Loucy (cell line): ENCODE data around the gene FPGS.

Experiments
- H2AFZ ChIP-seq: fragments of 200-600 bp; sonication (generic); 2 replicates; pipeline ENCODE4 v1.6.0; 2016; ENCODE audit warnings: antibody characterized with exemption, mild to moderate bottlenecking, low read length, moderate library complexity
- H3F3A ChIP-seq: fragments of 200-600 bp; 2 replicates; pipeline ENCODE4 v1.6.0; 2016; ENCODE audit warnings: antibody characterized with exemption, low read depth, mild to moderate bottlenecking
- H3K27me3 ChIP-seq: fragments of 200-600 bp; sonication (generic); 2 replicates; pipeline ENCODE4 v1.6.1; 2014; ENCODE audit warnings: low read length, mild to moderate bottlenecking; ENCODE audit not compliant: insufficient read depth, poor library complexity, severe bottlenecking
- H3K36me3 ChIP-seq: fragments of 200-600 bp; sonication (generic); 2 replicates; pipeline ENCODE4 v1.6.1; 2016; ENCODE audit warnings: low read length; ENCODE audit not compliant: insufficient read depth
- H3K4me1 ChIP-seq: fragments of 200-600 bp; sonication (generic); 2 replicates; pipeline ENCODE4 v1.5.1; 2014; ENCODE audit warnings: low read length, mild to moderate bottlenecking; ENCODE audit not compliant: insufficient read depth, poor library complexity, severe bottlenecking
- H3K4me2 ChIP-seq: fragments of 200-600 bp; sonication (generic); 2 replicates; pipeline ENCODE4 v1.6.0; 2014; ENCODE audit warnings: antibody characterized with exemption, low read length, low read depth, mild to moderate bottlenecking; ENCODE audit not compliant: poor library complexity, severe bottlenecking
- H3K4me3 ChIP-seq: fragments of 200-600 bp; sonication (generic); 2 replicates; pipeline ENCODE4 v1.5.1; 2014; ENCODE audit warnings: low read length, mild to moderate bottlenecking, mixed read lengths; ENCODE audit not compliant: poor library complexity, severe bottlenecking
- H3K79me2 ChIP-seq: fragments of 200-600 bp; sonication (generic); 2 replicates; pipeline ENCODE4 v1.6.1; 2014; ENCODE audit warnings: low read length; ENCODE audit not compliant: insufficient read depth
- H3K9ac ChIP-seq: fragments of 200-600 bp; sonication (generic); 2 replicates; pipeline ENCODE4 v1.6.0; 2014; ENCODE audit warnings: mild to moderate bottlenecking, low read depth, low read length, moderate library complexity; ENCODE audit not compliant: poor library complexity, severe bottlenecking
- H3K9me2 ChIP-seq: fragments of 200-600 bp; sonication (generic); replicated peaks from 2 replicates; pipeline ENCODE4 v1.6.1; 2016; ENCODE audit warnings: low read depth, low read length, mixed read lengths
- H3K9me3 ChIP-seq: fragments of 200-600 bp; sonication (generic); 2 replicates; pipeline ENCODE4 v1.6.1; 2014; ENCODE audit warnings: mild to moderate bottlenecking, antibody characterized with exemption, low read length, low read depth; ENCODE audit not compliant: insufficient read depth
- H4K20me1 ChIP-seq: fragments of 200-600 bp; sonication (generic); 2 replicates; pipeline ENCODE4 v1.6.0; 2014; ENCODE audit warnings: antibody characterized with exemption, low read length, mild to moderate bottlenecking; ENCODE audit not compliant: insufficient read depth, poor library complexity, severe bottlenecking
- CTCF ChIP-seq: fragments of 200-600 bp; sonication (generic); conservative IDR thresholded peaks from 2 replicates; pipeline ENCODE4 v1.5.1; 2014; ENCODE audit warnings: mild to moderate bottlenecking, antibody characterized with exemption, low read length
- EZH2phosphoT487 ChIP-seq: fragments of 200-600 bp; IDR thresholded peaks from 2 replicates; pipeline ENCODE4 v1.6.1; 2018; ENCODE audit warnings: antibody characterized with exemption, mild to moderate bottlenecking, moderate library complexity, borderline replicate concordance

The FPGS gene

GRCh38 chr9:127814619-127815511, 12.2 kb downstream of the FPGS start:
- TF ChIP-seq CTCF, result no peak
- TF ChIP-seq EZH2phosphoT487, result no peak
- Histone ChIP-seq H3K79me2 (peaks cover 11% of the 10 kb centered on the region; the same call in 1 of the 2 replicates), H3K4me1 (no peaks in the 10 kb centered on the region), H2AFZ (no peak overlapping the region), H3K4me2 (no peak overlapping the region), H4K20me1 (no peaks in the 10 kb centered on the region), H3K9ac (no peak overlapping the region), H3F3A (no peaks in the 10 kb centered on the region), H3K36me3 (peaks cover 43% of the 10 kb centered on the region; the same call in 1 of the 2 replicates), H3K9me2 (no peaks in the 10 kb centered on the region), H3K4me3 (no peak overlapping the region), H3K9me3 (no peaks in the 10 kb centered on the region), H3K27me3 (no peaks in the 10 kb centered on the region)

GRCh38 chr9:127815512-127816361, 13.1 kb downstream of the FPGS start:
- no peak overlapping the region for H2AFZ ChIP-seq
- no peaks in the 10 kb centered on the region for H3K9me2 ChIP-seq
- no peak overlapping the region for H3K4me3 ChIP-seq
- no peaks in the 10 kb centered on the region for H4K20me1 ChIP-seq
- no peaks in the 10 kb centered on the region for H3K27me3 ChIP-seq
- peaks cover 35% of the 10 kb centered on the region; the same call in 1 of the 2 replicates for H3K36me3 ChIP-seq
- no peak overlapping the region for H3K9ac ChIP-seq
- H3K9me3 ChIP-seq, result no peaks in the 10 kb centered on the region
- 0 out of 2 replicates have a peak, but pooled peaks cover 5% of the 10 kb centered on the region for H3K79me2 ChIP-seq
- no peak overlapping the region for H3K4me2 ChIP-seq
- TF ChIP-seq CTCF (no peak), EZH2phosphoT487 (no peak)
- H3K4me1 ChIP-seq, result no peaks in the 10 kb centered on the region
- no peaks in the 10 kb centered on the region for H3F3A ChIP-seq

GRCh38 chr9:127816362-127816725, 13.7 kb downstream of the FPGS start:
- H3K9ac ChIP-seq, result no peak overlapping the region

More at GRCh38 chr9:127816362-127816725, 13.7 kb downstream of the FPGS start:
- Histone ChIP-seq H3K36me3 (peaks cover 33% of the 10 kb centered on the region; the same call in 1 of the 2 replicates), H3K4me2 (no peak overlapping the region), H4K20me1 (no peaks in the 10 kb centered on the region), H2AFZ (no peak overlapping the region), H3K4me3 (no peak overlapping the region), H3K27me3 (no peaks in the 10 kb centered on the region), H3K79me2 (0 out of 2 replicates have a peak, but pooled peaks cover 5% of the 10 kb centered on the region), H3K9me2 (no peaks in the 10 kb centered on the region), H3F3A (no peaks in the 10 kb centered on the region), H3K4me1 (no peaks in the 10 kb centered on the region), H3K9me3 (no peaks in the 10 kb centered on the region)
- no peak for TF ChIP-seq CTCF
- TF ChIP-seq EZH2phosphoT487, result no peak
